ENCODE data around the gene RXRA.

DNA sequence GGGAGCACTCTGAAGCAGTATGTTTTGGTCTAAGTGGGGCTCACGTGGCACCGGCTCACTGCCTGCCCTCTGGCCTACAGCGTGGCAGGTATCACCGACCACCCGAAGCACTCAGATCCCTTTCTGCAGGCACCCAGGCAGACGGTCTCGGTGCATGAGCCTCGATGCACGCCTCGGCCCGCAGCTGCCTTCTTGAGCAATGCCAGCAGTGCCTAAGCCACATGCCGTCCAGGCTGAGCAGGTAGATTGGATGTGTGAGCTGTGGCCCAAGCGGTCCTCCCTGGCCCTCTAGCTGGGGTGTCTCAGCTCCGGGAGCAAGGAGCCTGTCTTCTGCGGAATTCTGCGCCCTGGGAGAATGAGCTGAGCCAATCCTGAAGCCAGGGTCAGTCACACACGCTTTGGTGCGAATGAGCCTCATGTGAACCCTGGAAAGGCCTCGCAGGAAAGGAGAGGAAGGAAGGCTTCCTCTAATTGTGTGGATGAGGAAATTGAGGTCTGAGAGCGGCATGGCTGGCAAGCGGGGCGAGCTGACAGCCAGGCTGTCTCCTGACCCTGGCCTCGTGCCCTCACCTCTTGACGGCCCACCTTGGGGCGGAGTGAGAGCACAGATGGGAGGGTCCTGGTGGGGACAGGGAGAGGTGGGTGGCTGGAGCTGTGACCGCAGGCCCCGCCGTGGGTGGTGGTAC is 14.4 kb downstream of the RXRA start:
- TF ChIP-seq, protein P1, sequence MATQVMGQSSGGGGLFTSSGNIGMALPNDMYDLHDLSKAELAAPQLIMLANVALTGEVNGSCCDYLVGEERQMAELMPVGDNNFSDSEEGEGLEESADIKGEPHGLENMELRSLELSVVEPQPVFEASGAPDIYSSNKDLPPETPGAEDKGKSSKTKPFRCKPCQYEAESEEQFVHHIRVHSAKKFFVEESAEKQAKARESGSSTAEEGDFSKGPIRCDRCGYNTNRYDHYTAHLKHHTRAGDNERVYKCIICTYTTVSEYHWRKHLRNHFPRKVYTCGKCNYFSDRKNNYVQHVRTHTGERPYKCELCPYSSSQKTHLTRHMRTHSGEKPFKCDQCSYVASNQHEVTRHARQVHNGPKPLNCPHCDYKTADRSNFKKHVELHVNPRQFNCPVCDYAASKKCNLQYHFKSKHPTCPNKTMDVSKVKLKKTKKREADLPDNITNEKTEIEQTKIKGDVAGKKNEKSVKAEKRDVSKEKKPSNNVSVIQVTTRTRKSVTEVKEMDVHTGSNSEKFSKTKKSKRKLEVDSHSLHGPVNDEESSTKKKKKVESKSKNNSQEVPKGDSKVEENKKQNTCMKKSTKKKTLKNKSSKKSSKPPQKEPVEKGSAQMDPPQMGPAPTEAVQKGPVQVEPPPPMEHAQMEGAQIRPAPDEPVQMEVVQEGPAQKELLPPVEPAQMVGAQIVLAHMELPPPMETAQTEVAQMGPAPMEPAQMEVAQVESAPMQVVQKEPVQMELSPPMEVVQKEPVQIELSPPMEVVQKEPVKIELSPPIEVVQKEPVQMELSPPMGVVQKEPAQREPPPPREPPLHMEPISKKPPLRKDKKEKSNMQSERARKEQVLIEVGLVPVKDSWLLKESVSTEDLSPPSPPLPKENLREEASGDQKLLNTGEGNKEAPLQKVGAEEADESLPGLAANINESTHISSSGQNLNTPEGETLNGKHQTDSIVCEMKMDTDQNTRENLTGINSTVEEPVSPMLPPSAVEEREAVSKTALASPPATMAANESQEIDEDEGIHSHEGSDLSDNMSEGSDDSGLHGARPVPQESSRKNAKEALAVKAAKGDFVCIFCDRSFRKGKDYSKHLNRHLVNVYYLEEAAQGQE (IDR thresholded peaks at IDR 0.05; ENCODE audit: insufficient read depth in 1 of 2, low read depth in 2 of 2, low read length in 2 of 2) = no peak
- TF ChIP-seq POLR2AphosphoS5 (IDR thresholded peaks at IDR 0.05; ENCODE audit: low read depth, low read length) = no peak
- TF ChIP-seq FOXP2 (optimal IDR thresholded peaks at IDR 0.05; ENCODE audit: borderline replicate concordance, extremely low read depth, extremely low read length, insufficient read depth) = no peak
- no peak for TF ChIP-seq SIN3A (IDR thresholded peaks at IDR 0.05; ENCODE audit: borderline replicate concordance, insufficient read depth, low read length)
- TF ChIP-seq TAF1 (IDR thresholded peaks at IDR 0.05; ENCODE audit: borderline replicate concordance, insufficient read depth, low read length) = no peak
